SK-N-SH treated with all-trans-retinoic acid at 6 μM for 48 hours (cell line): ENCODE results near the gene TRIM24.

Experiments
- ATAC-seq: fragments of 200-7000 bp; cut with Tn5 transposase; 3 replicates; pipeline ENCODE4 v1.9.1; 2020; ENCODE audit warnings: mild to moderate bottlenecking, moderate library complexity
- ARNTL ChIP-seq: fragments of 450-650 bp; formaldehyde crosslinking; IDR thresholded peaks from 2 replicates; pipeline ENCODE4 v1.5.0; 2020; ENCODE audit warnings: low read depth, mild to moderate bottlenecking, moderate library complexity, borderline replicate concordance
- BACH2 ChIP-seq: fragments of 250-450 bp; sonication (Bioruptor Pico); IDR thresholded peaks from 2 replicates; pipeline ENCODE4 v1.9.0; 2021; ENCODE audit warnings: mild to moderate bottlenecking, borderline replicate concordance
- CREB5 ChIP-seq: fragments of 250-450 bp; sonication (Bioruptor Pico); IDR thresholded peaks from 2 replicates; pipeline ENCODE4 v1.5.1; 2020; ENCODE audit warnings: low read depth, mild to moderate bottlenecking, moderate library complexity
- CSDC2 ChIP-seq: fragments of 250-450 bp; sonication (Bioruptor Pico); IDR thresholded peaks from 2 replicates; pipeline ENCODE4 v1.5.0; 2020; ENCODE audit warnings: mild to moderate bottlenecking, moderate library complexity
- ESRRG ChIP-seq: fragments of 250-450 bp; sonication (Bioruptor Pico); IDR thresholded peaks from 2 replicates; pipeline ENCODE4 v1.6.1; 2021; ENCODE audit warnings: mild to moderate bottlenecking
- GLIS3 ChIP-seq: fragments of 250-450 bp; sonication (Bioruptor Pico); IDR thresholded peaks from 2 replicates; pipeline ENCODE4 v1.5.0; 2020; ENCODE audit warnings: mild to moderate bottlenecking, moderate library complexity
- ISL1 ChIP-seq: fragments of 250-450 bp; sonication (Bioruptor Pico); IDR thresholded peaks from 2 replicates; pipeline ENCODE4 v2.1.2; 2022; ENCODE audit warnings: mild to moderate bottlenecking, moderate library complexity
- PATZ1 ChIP-seq: fragments of 250-450 bp; sonication (Bioruptor Pico); IDR thresholded peaks from 2 replicates; pipeline ENCODE4 v1.8.0; 2020; ENCODE audit warnings: mild to moderate bottlenecking, moderate library complexity, borderline replicate concordance
- POU6F1 ChIP-seq: fragments of 250-450 bp; sonication (Bioruptor Pico); IDR thresholded peaks from 2 replicates; pipeline ENCODE4 v1.8.0; 2021; ENCODE audit warnings: low read depth, mild to moderate bottlenecking, moderate library complexity, borderline replicate concordance
- PPARA ChIP-seq: fragments of 250-450 bp; sonication (Bioruptor Pico); IDR thresholded peaks from 2 replicates; pipeline ENCODE4 v1.5.0; 2020; ENCODE audit warnings: mild to moderate bottlenecking, borderline replicate concordance
- RARB ChIP-seq: fragments of 250-450 bp; sonication (Bioruptor Pico); IDR thresholded peaks from 2 replicates; pipeline ENCODE4 v1.8.0; 2021; ENCODE audit warnings: mild to moderate bottlenecking, moderate library complexity
- SNAI2 ChIP-seq: fragments of 250-450 bp; sonication (Bioruptor Pico); IDR thresholded peaks from 2 replicates; pipeline ENCODE4 v1.5.0; 2020; ENCODE audit warnings: mild to moderate bottlenecking, moderate library complexity
- TCF4 ChIP-seq: fragments of 250-450 bp; sonication (Bioruptor Pico); IDR thresholded peaks from 2 replicates; pipeline ENCODE4 v1.8.0; 2021; ENCODE audit warnings: mild to moderate bottlenecking, moderate library complexity, borderline replicate concordance
- TOX ChIP-seq: fragments of 250-450 bp; sonication (Bioruptor Pico); IDR thresholded peaks from 2 replicates; pipeline ENCODE4 v1.8.0; 2021; ENCODE audit warnings: mild to moderate bottlenecking, moderate library complexity, borderline replicate concordance
- ZC3H10 ChIP-seq: fragments of 250-450 bp; sonication (Bioruptor Pico); IDR thresholded peaks from 2 replicates; pipeline ENCODE4 v1.5.1; 2021; ENCODE audit warnings: mild to moderate bottlenecking, moderate library complexity
- ZFP3 ChIP-seq: fragments of 250-450 bp; sonication (Bioruptor Pico); IDR thresholded peaks from 2 replicates; pipeline ENCODE4 v1.5.0; 2020; ENCODE audit warnings: mild to moderate bottlenecking, moderate library complexity
- ZFP30 ChIP-seq: fragments of 450-650 bp; formaldehyde crosslinking; IDR thresholded peaks from 2 replicates; pipeline ENCODE4 v1.5.0; 2022; ENCODE audit warnings: mild to moderate bottlenecking, moderate library complexity
- ZNF70 ChIP-seq: fragments of 450-650 bp; formaldehyde crosslinking; IDR thresholded peaks from 2 replicates; pipeline ENCODE4 v1.5.0; 2020; ENCODE audit warnings: mild to moderate bottlenecking, moderate library complexity
- ZNF8 ChIP-seq: fragments of 450-650 bp; formaldehyde crosslinking; IDR thresholded peaks from 2 replicates; pipeline ENCODE4 v1.5.0; 2020; ENCODE audit warnings: mild to moderate bottlenecking, moderate library complexity
- TF ChIP-seq, protein P1 (sequence below): fragments of 250-450 bp; sonication (Bioruptor Pico); IDR thresholded peaks from 2 replicates; pipeline ENCODE4 v1.5.0; 2020; ENCODE audit warnings: mild to moderate bottlenecking, moderate library complexity
- TF ChIP-seq, protein P2 (sequence below): fragments of 250-450 bp; sonication (Bioruptor Pico); IDR thresholded peaks from 2 replicates; pipeline ENCODE4 v1.5.1; 2021; ENCODE audit warnings: mild to moderate bottlenecking, moderate library complexity

Gene TRIM24

DNA sequence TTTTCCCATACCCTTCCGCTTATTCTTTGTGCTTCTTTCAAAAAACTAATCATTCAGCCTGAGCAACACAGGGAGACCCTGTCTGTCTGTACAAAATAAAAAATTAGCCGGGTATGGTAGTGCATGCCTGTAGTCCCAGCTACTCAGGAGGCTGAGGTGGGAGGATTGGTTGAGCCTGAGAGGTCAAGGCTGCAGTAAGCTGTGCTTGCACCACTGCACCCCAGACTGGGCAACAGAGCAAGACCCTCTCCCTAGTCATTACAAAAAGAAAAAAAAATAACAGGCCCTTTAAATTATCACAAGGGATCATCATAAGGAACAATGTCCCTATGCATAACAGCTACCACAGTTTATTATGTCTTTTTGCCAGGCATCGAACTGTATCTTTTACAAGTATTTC lies 119.6 kb downstream of the TRIM24 start:
- ATAC-seq = no peak

GRCh38 chr7:138581065-138581464 lies 121.0 kb downstream of the TRIM24 start:
- TF ChIP-seq ZFP30 (CRISPR knock-in tag) (no peak), BACH2 (CRISPR knock-in tag) (no peak), PPARA (CRISPR knock-in tag) (no peak), TCF4 (CRISPR knock-in tag) (no peak), GLIS3 (CRISPR knock-in tag) (no peak), ARNTL (no peak), ZC3H10 (CRISPR knock-in tag) (no peak), ZNF70 (CRISPR knock-in tag) (no peak), SNAI2 (CRISPR knock-in tag) (no peak)
- TF ChIP-seq, protein P1, sequence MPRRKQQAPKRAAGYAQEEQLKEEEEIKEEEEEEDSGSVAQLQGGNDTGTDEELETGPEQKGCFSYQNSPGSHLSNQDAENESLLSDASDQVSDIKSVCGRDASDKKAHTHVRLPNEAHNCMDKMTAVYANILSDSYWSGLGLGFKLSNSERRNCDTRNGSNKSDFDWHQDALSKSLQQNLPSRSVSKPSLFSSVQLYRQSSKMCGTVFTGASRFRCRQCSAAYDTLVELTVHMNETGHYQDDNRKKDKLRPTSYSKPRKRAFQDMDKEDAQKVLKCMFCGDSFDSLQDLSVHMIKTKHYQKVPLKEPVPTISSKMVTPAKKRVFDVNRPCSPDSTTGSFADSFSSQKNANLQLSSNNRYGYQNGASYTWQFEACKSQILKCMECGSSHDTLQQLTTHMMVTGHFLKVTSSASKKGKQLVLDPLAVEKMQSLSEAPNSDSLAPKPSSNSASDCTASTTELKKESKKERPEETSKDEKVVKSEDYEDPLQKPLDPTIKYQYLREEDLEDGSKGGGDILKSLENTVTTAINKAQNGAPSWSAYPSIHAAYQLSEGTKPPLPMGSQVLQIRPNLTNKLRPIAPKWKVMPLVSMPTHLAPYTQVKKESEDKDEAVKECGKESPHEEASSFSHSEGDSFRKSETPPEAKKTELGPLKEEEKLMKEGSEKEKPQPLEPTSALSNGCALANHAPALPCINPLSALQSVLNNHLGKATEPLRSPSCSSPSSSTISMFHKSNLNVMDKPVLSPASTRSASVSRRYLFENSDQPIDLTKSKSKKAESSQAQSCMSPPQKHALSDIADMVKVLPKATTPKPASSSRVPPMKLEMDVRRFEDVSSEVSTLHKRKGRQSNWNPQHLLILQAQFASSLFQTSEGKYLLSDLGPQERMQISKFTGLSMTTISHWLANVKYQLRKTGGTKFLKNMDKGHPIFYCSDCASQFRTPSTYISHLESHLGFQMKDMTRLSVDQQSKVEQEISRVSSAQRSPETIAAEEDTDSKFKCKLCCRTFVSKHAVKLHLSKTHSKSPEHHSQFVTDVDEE (CRISPR knock-in tag) = no peak
- no peak for ATAC-seq

More for the DNA sequence above, 119.6 kb downstream of the TRIM24 start:
- TF ChIP-seq ISL1 (CRISPR knock-in tag) (no peak), ZNF8 (no peak), ZC3H10 (CRISPR knock-in tag) (no peak), BACH2 (CRISPR knock-in tag) (no peak), CREB5 (no peak), PPARA (CRISPR knock-in tag) (no peak), CSDC2 (no peak), ARNTL (no peak), ZFP3 (no peak), POU6F1 (CRISPR knock-in tag) (no peak), TOX (CRISPR knock-in tag) (no peak), GLIS3 (CRISPR knock-in tag) (no peak), SNAI2 (CRISPR knock-in tag) (no peak), ESRRG (CRISPR knock-in tag) (no peak), RARB (CRISPR knock-in tag) (no peak), PATZ1 (CRISPR knock-in tag) (no peak), TCF4 (CRISPR knock-in tag) (no peak)
- TF ChIP-seq, protein P2, sequence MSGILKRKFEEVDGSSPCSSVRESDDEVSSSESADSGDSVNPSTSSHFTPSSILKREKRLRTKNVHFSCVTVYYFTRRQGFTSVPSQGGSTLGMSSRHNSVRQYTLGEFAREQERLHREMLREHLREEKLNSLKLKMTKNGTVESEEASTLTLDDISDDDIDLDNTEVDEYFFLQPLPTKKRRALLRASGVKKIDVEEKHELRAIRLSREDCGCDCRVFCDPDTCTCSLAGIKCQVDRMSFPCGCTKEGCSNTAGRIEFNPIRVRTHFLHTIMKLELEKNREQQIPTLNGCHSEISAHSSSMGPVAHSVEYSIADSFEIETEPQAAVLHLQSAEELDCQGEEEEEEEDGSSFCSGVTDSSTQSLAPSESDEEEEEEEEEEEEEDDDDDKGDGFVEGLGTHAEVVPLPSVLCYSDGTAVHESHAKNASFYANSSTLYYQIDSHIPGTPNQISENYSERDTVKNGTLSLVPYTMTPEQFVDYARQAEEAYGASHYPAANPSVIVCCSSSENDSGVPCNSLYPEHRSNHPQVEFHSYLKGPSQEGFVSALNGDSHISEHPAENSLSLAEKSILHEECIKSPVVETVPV (CRISPR knock-in tag) = no peak
- TF ChIP-seq, protein P1 (CRISPR knock-in tag) = no peak
